DND-41 (cell line): ENCODE data around the gene ARPC2.

ENCODE experiments used
- EZH2 ChIP-seq: IDR thresholded peaks from 3 replicates; pipeline ENCODE4 v1.6.1; 2012; ENCODE audit warnings: borderline replicate concordance, low read depth, mild to moderate bottlenecking, moderate library complexity, low read length, inconsistent platforms; ENCODE audit not compliant: severe bottlenecking
- TF ChIP-seq, protein P1 (sequence below): IDR thresholded peaks from 2 replicates; pipeline ENCODE4 v1.5.1; 2012; ENCODE audit warnings: borderline replicate concordance, low read length, moderate library complexity, mild to moderate bottlenecking; ENCODE audit not compliant: poor library complexity, severe bottlenecking; ENCODE audit errors: extremely low read depth

- TF ChIP-seq, protein P1, sequence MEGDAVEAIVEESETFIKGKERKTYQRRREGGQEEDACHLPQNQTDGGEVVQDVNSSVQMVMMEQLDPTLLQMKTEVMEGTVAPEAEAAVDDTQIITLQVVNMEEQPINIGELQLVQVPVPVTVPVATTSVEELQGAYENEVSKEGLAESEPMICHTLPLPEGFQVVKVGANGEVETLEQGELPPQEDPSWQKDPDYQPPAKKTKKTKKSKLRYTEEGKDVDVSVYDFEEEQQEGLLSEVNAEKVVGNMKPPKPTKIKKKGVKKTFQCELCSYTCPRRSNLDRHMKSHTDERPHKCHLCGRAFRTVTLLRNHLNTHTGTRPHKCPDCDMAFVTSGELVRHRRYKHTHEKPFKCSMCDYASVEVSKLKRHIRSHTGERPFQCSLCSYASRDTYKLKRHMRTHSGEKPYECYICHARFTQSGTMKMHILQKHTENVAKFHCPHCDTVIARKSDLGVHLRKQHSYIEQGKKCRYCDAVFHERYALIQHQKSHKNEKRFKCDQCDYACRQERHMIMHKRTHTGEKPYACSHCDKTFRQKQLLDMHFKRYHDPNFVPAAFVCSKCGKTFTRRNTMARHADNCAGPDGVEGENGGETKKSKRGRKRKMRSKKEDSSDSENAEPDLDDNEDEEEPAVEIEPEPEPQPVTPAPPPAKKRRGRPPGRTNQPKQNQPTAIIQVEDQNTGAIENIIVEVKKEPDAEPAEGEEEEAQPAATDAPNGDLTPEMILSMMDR: no peak
- no peak for TF ChIP-seq EZH2
Measured at GRCh38 chr2:218273908-218274249, 56.9 kb downstream of the ARPC2 start.
